C4-2B (cell line): Measurements from ENCODE around the gene MRPL1.

Experiments used
- CTCF ChIP-seq: fragments of 450-650 bp; conservative IDR thresholded peaks from 2 replicates; pipeline ENCODE4 v1.5.1; 2017; ENCODE audit warnings: mild to moderate bottlenecking
- ZFX ChIP-seq: fragments of 450-650 bp; IDR thresholded peaks from 2 replicates; pipeline ENCODE4 v1.6.1; 2017

GRCh38 chr4:77815636-77816035, 47.0 kb upstream of the MRPL1 start:
- TF ChIP-seq CTCF, result no peak
- TF ChIP-seq ZFX, result no peak
